Measurements from ENCODE around the gene MYO3B. TPM values are rescaled to one million over a fixed set of nuclear protein-coding genes. Genes with fewer than 3 reads are reported as not detected.

The MYO3B gene
- total RNA-seq, 1 experiment from 2014 or later: 0.52 TPM

DNA sequence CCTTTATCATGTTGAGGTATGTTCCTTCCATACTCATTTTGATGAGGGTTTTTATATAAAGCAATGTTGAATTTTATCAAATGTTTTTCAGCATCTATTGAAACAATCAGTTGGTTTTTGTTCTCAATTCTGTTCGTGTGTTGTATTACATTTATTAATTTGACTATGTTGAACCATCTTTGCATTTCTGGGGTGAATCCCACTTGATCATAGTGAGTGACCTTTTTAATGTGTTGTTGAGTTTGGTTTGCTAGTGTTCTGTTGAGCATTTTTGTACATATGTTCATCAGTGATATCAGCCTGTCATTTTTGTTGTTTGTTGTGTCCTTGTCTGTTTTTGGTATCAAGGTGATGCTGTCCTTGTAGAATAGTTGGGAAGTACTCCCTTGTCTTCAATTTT, 110.9 kb downstream of the MYO3B start:
- Histone ChIP-seq H3K9me3 (ENCODE audit: low read depth, low read length, poor library complexity, severe bottlenecking) (no peaks in the 10 kb centered on the region), H3K4me3 (ENCODE audit: low read depth, low read length, poor library complexity, severe bottlenecking) (no peak overlapping the region), H3K36me3 (ENCODE audit: insufficient read depth, low read length, poor library complexity, severe bottlenecking) (no peaks in the 10 kb centered on the region), H3K27ac (ENCODE audit: low read depth, low read length, poor library complexity, severe bottlenecking) (no peak overlapping the region), H3K4me1 (ENCODE audit: insufficient read depth, low read length, poor library complexity, severe bottlenecking) (no peaks in the 10 kb centered on the region), H3K27me3 (replicated peaks; ENCODE audit: insufficient read depth, low read depth, low read length, poor library complexity) (peaks cover 28% of the 10 kb centered on the region)
- CTCF ChIA-PET: no interaction called here
- TF ChIP-seq, protein P1, sequence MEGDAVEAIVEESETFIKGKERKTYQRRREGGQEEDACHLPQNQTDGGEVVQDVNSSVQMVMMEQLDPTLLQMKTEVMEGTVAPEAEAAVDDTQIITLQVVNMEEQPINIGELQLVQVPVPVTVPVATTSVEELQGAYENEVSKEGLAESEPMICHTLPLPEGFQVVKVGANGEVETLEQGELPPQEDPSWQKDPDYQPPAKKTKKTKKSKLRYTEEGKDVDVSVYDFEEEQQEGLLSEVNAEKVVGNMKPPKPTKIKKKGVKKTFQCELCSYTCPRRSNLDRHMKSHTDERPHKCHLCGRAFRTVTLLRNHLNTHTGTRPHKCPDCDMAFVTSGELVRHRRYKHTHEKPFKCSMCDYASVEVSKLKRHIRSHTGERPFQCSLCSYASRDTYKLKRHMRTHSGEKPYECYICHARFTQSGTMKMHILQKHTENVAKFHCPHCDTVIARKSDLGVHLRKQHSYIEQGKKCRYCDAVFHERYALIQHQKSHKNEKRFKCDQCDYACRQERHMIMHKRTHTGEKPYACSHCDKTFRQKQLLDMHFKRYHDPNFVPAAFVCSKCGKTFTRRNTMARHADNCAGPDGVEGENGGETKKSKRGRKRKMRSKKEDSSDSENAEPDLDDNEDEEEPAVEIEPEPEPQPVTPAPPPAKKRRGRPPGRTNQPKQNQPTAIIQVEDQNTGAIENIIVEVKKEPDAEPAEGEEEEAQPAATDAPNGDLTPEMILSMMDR (conservative IDR thresholded peaks at IDR 0.05; ENCODE audit: low read depth, low read length): no peak
- no peak for TF ChIP-seq EZH2 (IDR thresholded peaks at IDR 0.05; ENCODE audit: borderline replicate concordance, low read depth, low read length, poor library complexity, severe bottlenecking)
- BruUV-seq (replicated peaks): no TSS peak
- no peak for DNase-seq (ENCODE audit: low spot score)
- intact Hi-C loops (cut with micrococcal nuclease; ENCODE audit: unreplicated experiment): no loop called here
- POLR2A ChIA-PET (ENCODE audit: low non-redundant PET): no interaction called here

DNA sequence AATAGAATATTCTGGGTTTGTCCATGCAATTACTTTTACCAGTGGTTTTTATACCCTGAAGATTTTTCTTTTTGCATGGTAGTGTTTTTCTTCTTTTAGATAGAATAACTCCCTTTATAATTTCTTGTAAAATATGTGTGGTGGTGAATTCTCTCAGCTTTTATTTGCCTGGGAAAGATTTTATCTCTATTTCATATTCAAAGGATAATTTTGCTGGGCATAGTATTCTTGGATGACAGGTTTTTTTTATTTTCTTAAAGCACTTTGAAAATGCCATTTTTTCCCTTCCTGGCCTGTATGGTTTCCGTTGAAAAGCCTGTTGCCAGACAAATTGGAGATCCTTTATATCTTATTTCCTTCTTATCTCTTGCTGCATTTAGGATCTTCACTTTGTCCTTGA, 113.5 kb downstream of the MYO3B start:
- POLR2A ChIA-PET (ENCODE audit: low non-redundant PET): no interaction called here
- CTCF ChIA-PET: interaction anchor here (1.0 kb wide), 1 partner anchor 33 kb away, joined by 4 read pairs; no protein-coding TSS in a partner anchor
- Histone ChIP-seq H3K4me3 (ENCODE audit: low read depth, low read length, poor library complexity, severe bottlenecking) (no peak overlapping the region), H3K27me3 (replicated peaks; ENCODE audit: insufficient read depth, low read depth, low read length, poor library complexity) (peaks cover 33% of the 10 kb centered on the region), H3K36me3 (ENCODE audit: insufficient read depth, low read length, poor library complexity, severe bottlenecking) (no peaks in the 10 kb centered on the region), H3K9me3 (ENCODE audit: low read depth, low read length, poor library complexity, severe bottlenecking) (no peaks in the 10 kb centered on the region), H3K27ac (ENCODE audit: low read depth, low read length, poor library complexity, severe bottlenecking) (no peak overlapping the region), H3K4me1 (ENCODE audit: insufficient read depth, low read length, poor library complexity, severe bottlenecking) (no peaks in the 10 kb centered on the region)
- TF ChIP-seq, protein P1 (conservative IDR thresholded peaks at IDR 0.05; ENCODE audit: low read depth, low read length): no peak
- TF ChIP-seq EZH2 (IDR thresholded peaks at IDR 0.05; ENCODE audit: borderline replicate concordance, low read depth, low read length, poor library complexity, severe bottlenecking): no peak
- intact Hi-C loops (cut with micrococcal nuclease; ENCODE audit: unreplicated experiment): no loop called here
- DNase-seq (ENCODE audit: low spot score): no peak
- BruUV-seq (replicated peaks): no TSS peak

DNA sequence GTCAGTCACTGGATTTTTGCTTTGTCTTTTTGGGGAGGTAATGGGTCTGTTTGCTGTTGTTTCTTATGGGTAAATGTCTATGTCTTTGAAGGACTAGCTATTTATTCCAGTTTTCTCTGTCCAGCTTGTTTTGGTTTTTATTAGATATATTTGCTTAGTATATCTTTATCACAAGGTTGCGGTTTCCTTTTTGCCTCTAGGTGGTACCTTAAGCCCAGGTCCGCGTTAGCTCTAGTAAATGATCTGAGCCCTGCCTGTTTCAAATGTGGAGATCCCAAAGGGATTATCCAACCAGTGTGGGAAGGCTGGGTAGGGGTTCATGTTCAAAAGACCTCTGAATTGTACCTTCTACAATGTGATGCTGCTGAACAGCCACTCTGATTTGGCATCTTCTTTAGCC, 114.5 kb downstream of the MYO3B start:
- intact Hi-C loops (cut with micrococcal nuclease; ENCODE audit: unreplicated experiment): no loop called here
- Histone ChIP-seq H3K27me3 (replicated peaks; ENCODE audit: insufficient read depth, low read depth, low read length, poor library complexity) (peaks cover 33% of the 10 kb centered on the region), H3K36me3 (ENCODE audit: insufficient read depth, low read length, poor library complexity, severe bottlenecking) (no peaks in the 10 kb centered on the region), H3K9me3 (ENCODE audit: low read depth, low read length, poor library complexity, severe bottlenecking) (no peaks in the 10 kb centered on the region), H3K4me3 (ENCODE audit: low read depth, low read length, poor library complexity, severe bottlenecking) (no peak overlapping the region), H3K27ac (ENCODE audit: low read depth, low read length, poor library complexity, severe bottlenecking) (no peak overlapping the region), H3K4me1 (ENCODE audit: insufficient read depth, low read length, poor library complexity, severe bottlenecking) (no peaks in the 10 kb centered on the region)
- ChIA-PET POLR2A (ENCODE audit: low non-redundant PET) (no interaction called here), CTCF (interaction anchor here (1.0 kb wide), 1 partner anchor 32 kb away, joined by 4 read pairs; no protein-coding TSS in a partner anchor)
- BruUV-seq (replicated peaks): no TSS peak
- TF ChIP-seq, protein P1 (conservative IDR thresholded peaks at IDR 0.05; ENCODE audit: low read depth, low read length): no peak
- no peak for TF ChIP-seq EZH2 (IDR thresholded peaks at IDR 0.05; ENCODE audit: borderline replicate concordance, low read depth, low read length, poor library complexity, severe bottlenecking)
- DNase-seq (ENCODE audit: low spot score): no peak
